Amniotic epithelial cell (primary cell): ENCODE data around the gene GSPT1.
A peak's percentile ranks its signal among the peaks of the same experiment; 100 is the strongest.
"Not testable (repeated sequence)": the region's sequence is repeated elsewhere in the genome, so short reads cannot be mapped to it uniquely, and the experiment has no call there.

Experiments
- DNase-seq: peaks from one replicate; pipeline ENCODE4 v3.0.0-alpha.2; 2010; ENCODE audit warnings: low read depth

Gene GSPT1

DNA sequence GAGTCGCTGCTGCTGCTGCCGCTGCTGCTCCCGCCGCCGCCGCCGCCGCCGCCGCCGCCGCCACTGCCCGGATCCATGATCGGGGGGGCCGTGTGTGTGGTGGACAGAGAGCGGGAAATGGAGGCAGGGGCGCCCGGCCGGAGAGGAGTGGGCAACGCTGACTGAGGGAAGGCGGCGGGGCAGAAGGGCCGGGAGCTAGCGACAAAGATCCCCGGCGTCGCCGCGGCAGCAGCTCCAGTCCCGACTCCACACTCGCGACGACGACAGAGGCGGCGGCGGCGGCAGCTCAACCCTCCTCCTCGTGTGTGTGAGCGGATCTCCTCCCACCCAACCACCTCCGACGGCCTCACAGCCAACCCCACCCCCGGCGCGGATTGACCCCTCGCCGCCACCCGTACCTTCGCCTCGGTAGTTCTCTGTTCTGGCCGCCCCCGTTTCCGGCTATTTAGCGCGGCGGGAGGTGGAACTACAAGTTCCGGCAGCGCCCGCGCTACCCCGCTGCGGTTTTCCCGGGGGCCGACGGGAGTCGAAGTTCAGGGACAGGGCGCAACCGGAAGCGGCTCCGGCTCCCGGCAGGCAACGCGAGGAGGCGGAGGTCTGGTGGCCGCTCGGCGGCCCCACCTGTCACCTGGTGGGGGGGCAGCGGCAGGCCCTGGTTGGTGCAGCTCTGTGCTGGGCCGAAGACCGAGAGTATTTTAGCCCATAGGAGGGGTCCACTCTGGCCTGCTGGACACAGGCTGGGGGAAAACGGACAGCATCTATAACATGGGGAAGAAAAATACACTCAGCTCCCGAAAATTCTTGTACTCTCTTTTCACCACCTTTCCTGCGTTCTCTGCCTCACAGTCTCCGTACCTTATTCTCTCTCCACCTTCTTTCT lies at the start of gene GSPT1:
Gene GSPT1, minus strand, starts transcription at position 313 of the 880 bp plus-strand sequence. Its CDS starts 236 bp downstream, at position 77.
- DNase-seq: peak; percentile 97

DNA sequence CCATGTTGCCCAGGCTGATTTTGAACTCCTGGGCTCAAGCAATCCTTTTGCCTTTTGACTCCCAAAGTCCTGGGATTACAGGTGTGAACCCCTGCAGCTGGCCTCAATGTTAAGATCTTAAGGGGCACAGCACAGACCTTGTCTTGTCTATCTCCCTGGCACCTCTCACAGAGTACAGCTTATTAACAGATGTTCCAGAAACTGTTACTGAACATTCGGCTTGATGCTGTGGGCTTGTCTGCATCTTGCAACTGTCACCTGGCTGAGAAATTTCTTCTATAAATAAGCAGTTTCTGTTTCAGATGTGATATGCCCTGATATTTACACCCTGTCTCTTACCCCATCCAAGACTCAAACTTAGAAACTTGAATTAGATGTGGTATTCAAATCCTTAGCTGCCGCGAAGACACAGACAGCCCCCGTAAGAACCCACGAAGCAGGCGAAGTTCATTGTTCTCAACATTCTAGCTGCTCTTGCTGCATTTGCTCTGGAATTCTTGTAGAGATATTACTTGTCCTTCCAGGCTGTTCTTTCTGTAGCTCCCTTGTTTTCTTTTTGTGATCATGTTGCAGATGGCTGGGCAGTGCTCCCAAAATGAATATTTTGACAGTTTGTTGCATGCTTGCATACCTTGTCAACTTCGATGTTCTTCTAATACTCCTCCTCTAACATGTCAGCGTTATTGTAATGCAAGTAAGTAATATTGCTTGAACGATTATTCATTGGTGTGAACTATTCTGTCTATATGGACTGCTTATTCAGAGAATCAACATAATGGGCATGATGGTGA lies 49.2 kb upstream of the GSPT1 start, which contains the start of gene TNFRSF17:
Gene TNFRSF17, plus strand, starts transcription at position 450 of the 791 bp plus-strand sequence. Its CDS starts 115 bp downstream, at position 565.
- no peak for DNase-seq

DNA sequence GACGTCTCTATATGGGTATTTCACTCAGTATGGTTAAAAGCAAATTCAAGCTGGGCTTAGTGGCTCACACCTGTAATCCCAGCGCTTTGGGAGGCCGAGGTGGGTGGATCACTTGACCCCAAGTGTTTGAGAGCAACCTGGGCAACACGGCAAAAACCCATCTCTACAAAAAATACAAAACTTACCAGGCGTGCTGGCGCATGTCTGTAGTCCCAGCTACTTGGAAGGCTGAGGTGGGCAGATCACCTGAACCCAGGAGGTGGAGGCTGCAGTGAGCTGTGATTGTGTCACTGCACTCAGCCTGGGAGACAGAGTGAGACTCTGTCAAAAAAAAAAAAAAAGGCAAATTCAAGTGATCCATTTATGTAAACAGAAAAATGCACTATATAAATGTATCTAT lies 48.0 kb upstream of the GSPT1 start:
- no peak for DNase-seq

DNA sequence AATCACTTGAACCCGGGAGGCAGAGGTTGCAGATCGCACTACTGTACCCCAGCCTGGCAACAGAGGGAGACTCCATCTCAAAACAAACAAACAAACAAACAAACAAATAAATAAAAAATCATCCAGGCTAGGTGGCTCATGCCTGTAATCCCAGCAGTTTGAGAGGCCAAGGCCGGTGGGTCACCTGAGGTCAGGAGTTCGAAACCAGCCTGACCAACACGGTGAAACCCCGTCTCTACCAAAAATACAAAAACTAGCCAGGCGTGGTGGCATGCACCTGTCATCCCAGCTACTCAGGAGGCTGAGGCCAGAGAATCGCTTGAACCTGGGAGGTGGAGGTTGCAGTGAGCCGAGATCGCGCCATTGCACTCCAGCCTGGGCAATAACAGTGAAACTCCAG lies 47.2 kb upstream of the GSPT1 start:
- not testable (repeated sequence) for DNase-seq

DNA sequence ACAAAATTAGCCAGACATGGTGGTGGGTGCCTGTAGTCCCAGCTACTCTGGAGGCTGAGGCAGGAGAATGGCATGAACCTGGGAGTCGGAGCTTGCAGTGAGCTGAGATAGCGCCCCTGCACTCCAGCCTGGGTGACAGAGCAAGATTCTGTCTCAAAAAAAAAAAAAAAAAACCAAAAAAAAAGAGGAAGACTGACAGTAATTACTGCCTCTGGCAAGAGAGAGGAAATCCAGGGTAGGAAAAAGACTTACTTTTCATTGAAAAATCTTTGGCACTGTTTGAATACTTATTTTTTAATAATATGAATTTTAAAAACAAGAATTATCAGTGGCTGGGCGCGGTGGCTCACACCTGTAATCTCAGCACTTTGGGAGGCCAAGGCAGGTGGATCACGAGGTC lies 46.7 kb upstream of the GSPT1 start:
- not testable (repeated sequence) for DNase-seq

DNA sequence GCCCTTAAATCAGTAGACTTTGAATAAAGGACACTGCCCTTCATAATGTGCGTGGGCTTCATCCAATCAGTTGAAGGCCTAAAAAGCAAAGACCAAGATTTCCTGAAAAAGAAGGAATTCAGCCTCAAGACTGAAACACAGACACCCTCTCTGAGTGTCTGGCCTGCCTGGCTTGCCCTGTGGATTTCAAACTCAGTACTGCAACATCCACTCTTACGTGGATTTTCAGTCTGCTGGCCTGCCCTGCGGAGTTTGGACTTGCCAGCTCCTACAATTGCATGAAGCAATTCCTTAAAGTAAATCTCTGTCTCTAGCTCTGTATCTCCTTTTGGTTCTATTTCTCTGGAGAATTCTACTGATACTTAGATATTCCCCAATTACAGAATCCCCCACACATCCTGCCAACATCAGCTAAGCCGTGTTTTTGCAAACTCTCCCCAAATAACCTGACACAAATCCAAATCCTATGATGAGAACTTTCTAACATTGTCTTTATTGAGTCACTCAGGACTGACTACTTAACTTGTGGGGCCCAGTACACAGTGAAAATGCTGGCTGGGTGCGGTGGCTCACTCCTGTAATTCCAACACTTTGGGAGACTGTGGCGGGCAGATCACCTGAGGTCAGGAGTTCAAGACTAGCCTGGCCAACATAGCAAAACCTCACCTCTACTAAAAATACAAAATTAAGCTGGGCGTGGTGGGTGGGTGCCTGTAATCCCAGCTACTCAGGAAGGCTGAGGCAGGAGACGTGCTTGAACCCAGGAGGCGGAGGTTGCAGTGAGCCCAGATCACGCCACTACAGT lies 42.0 kb upstream of the GSPT1 start:
- DNase-seq: no peak

DNA sequence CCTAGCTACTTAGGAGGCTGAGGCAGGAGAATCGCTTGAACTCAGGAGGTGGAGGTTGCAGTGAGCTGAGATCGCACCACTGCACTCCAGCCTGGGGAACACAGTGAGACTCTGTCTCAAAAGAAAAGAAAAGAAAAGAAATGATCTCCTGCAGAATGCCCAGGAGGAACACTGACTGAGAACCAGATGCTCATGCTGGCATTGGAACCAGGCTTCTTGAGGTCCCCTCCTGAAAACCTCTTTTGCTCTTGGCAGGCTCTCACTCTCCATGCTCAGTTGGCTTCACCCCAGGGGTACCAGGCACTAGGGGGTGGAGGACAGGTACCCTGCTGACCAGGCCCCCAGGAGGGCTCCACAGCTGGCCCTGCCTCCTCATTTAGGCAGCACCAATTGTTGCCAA lies 40.8 kb upstream of the GSPT1 start:
- DNase-seq: no peak

DNA sequence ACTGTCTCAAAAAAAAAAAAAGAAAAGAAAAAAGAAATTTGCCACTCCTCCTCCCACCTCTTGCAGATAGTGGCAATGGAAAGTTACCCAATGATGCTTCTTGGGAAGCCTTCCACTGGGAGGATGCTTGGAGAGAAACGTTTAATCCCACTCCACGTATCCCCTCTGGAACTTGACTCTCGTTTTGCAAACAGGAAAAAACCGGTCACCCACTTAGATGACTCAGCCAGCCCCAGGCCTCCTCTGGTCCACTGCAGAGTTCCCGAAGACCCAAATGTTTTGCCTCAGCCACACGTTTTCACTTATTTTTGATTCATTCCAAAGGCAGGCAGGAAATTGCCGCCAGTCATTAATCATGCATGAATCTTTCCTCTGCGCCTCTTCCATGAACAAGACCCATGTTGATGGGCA lies 40.0 kb upstream of the GSPT1 start:
- peak; percentile 72 for DNase-seq

DNA sequence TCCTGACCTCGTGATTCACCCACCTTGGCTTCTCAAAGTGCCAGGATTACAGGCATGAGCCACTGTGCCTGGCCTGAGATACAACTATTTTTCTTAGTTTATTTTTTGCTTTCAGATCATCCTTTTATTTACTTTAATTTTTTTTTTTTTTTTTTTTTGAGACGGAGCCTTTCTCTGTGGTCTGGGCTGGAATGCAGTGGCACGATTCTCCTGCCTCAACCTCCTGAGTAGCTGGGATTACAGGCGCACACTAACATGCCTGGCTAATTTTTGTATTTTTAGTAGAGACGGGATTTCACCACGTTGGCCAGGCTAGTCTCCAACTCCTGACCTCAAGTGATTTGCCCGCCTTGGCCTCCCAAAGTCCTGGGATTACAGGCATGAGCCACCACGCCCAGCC lies 37.8 kb upstream of the GSPT1 start:
- DNase-seq: peak; percentile 12

DNA sequence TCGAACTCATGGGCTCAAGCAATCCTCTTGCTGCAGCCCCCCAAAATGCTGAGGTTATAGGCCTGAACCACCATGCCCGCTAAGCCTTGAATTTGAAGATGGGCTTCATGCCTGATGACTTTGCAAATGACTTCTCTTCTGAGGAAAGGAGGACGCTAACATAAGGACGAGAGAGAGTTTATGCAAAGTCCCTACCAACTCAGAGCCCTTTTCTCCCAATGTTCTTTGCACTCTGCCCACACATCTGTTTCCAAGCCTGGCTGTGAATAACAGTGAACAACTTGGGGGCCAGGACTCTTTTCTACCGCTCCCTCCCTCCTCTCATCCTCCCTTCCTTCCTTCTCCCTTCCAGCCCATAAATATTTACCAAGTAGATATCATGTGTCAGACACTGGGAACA lies 34.6 kb upstream of the GSPT1 start:
- DNase-seq: peak; percentile 8

DNA sequence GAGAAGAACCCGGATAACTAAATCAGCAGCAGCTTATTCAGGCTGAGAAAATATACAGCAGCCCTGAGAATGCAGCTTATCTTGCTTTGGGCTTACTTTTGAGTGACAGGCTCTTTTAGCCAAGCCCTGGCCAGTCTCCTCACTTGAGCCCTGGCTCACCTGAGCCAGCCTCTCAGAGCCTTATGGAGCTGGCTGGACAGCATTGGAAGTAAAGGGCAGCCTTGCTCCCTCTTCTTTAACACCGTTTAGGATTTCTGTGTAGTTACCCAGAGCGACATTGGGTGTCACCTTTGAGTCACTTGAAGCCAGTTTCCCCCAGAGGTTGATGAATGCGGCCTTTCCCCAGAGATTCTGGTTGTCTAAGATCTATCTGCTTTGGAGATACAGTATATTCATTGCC lies 33.8 kb upstream of the GSPT1 start:
- DNase-seq: peak; percentile 75

DNA sequence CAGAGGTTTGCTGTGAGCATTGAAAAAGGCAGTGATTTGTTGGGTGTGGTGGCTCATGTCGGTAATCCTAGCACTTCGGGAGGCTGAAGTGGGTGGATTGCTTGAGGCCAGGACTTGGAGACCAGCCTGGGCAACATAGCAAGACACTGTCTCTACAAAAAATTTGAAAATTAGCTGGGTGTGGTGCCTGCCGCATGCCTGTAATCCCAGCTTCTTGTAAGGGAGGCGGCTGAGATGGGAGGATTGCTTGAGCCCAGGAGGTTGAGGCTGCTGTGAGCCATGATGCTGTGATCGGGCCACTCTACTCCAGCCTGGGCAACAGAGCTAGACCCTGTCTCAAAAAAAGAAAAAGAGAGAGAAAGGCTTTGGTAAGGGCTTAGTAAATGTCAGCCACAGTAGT lies 33.1 kb upstream of the GSPT1 start:
- no peak for DNase-seq

DNA sequence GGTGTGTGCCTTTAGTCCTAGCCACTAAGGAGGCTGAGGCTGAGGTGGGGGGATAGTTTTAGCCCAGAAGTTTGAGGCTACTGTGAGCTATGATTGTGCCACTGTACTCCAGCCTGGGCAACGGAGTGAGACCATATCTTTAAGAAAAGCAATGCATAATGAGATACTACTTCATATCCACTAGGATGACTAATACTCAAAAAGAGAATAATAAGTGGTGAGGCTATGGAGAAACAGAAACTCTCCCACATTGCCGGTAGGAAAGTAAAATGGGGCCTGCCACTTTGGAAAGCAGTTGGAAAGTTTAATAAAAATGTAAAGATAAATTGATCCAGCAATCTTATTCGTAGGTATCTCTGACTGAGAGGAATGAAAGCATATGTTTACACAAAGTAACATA lies 30.7 kb upstream of the GSPT1 start:
- peak; percentile 55 for DNase-seq

DNA sequence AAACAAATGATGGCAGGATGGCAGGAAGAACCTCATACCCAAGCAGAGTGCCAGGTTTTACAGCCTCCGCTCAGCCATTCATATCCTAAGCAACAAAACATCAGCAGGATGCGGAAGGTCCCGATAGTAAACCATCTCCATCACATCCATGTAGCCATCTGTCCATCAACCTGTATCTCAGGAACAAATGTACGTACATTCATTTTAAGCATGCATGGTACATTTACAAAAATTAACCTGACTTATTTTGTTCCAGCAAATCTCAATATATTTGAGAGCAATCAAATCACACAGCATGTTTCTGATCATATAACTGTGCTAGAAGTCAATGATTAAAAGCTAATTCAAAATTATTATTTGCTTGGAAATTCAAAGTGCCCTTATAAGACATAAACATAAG lies 26.2 kb upstream of the GSPT1 start, which contains the start of gene NPIPB2:
Gene NPIPB2, minus strand, starts transcription at position 101 of the 400 bp plus-strand sequence. Its CDS starts 0 bp downstream, at position 101.
- DNase-seq: not testable (repeated sequence)

DNA sequence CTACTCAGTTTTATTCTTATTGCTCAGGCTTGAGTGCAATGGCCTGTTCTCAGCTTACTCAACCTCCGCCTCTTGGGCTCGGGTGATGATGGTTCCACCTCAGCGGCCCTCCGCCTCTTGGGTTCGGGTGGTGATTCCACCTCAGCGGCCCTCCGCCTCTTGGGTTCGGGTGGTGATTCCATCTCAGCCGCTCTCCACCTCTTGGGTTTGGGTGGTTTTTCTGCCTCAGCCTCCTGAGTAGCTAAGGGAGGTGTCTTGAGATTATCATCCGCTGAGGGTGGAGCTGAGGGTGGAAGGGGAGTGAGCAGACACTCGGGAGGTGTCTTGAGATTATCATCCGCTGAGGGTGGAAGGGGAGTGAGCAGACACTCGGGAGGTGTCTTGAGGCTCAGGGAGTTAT lies 11.6 kb upstream of the GSPT1 start:
- not testable (repeated sequence) for DNase-seq

DNA sequence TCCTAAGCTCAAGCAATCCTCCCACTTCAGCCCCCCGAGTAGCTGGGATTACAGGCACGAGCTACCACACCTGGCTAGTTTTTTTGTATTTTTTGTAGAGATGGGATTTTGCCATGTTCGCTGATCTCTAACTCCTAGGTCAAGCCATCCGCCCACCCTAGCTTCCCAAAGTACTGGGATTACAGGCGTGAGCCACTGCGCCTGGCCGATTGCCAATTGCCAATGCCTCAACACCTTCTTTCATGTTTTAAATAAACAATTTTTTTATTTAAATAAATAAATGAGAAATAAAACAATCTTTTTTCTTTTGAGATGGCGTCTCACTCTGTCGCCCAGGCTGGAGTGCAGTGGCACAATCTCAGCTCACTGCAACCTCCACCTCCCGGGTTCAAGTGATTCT lies 8.3 kb upstream of the GSPT1 start:
- DNase-seq: not testable (repeated sequence)

DNA sequence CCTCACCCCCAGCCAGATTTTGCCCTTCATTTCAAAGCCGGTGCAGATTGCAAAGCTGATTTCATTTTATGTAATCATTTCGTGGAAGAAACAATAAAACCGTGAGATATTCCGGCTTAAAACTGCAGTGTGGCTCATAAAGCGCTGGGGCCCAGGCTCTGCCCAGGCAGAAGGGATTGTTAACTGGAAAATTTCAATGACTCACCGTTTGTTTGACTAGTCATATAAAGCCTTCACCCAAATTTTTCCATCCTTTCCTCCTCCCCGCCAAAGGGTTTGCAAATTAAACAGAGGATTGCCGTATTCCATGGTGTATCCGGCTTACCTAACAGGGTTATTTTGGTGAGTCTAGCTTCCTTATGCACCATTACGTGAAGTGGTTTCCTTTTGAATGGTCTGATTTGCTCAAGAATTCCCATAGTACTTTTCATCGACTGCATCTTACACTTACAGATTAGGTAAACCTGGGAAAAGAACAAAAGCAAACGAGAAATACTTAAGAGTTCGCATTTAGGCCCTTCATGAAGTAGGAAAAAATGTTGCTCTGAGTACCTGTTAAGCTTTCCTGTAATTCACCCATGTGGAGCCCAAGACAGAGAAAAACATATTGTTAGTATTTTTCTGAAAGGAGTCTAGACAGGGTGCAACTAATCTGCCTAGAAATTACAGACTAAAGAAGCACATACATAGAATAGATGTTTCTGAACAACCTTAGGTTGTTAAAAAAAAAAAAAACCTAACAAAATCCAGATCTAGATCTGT lies 949 bp upstream of the GSPT1 start:
- peak; percentile 49 for DNase-seq

DNA sequence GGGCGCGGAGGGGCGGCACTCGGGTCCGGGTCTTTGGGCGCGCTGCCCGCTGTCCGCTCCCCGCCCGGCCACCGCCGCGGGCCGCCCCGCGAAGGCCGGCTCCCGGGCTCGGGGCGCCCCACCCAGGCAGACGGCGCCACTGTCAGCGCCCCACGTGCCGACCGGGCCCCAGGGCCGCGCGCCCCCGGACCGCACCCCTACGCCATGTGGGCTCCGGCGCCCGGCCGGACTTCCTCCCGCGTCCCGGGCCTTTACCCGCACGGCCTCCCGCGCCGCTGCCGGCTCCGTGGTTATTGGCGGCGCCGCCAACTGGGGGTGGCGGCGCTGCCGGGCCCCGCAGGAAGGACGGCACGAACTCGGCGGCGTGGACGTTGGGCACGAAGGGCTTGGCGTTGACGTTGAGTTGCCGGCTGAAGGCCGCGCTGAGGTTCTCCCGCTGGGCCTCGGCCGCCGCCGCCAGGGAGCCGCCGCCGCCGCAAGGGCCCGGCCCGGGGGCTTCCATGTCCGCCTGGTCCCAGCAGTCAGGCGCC lies 577 bp downstream of the GSPT1 start:
- no peak for DNase-seq

DNA sequence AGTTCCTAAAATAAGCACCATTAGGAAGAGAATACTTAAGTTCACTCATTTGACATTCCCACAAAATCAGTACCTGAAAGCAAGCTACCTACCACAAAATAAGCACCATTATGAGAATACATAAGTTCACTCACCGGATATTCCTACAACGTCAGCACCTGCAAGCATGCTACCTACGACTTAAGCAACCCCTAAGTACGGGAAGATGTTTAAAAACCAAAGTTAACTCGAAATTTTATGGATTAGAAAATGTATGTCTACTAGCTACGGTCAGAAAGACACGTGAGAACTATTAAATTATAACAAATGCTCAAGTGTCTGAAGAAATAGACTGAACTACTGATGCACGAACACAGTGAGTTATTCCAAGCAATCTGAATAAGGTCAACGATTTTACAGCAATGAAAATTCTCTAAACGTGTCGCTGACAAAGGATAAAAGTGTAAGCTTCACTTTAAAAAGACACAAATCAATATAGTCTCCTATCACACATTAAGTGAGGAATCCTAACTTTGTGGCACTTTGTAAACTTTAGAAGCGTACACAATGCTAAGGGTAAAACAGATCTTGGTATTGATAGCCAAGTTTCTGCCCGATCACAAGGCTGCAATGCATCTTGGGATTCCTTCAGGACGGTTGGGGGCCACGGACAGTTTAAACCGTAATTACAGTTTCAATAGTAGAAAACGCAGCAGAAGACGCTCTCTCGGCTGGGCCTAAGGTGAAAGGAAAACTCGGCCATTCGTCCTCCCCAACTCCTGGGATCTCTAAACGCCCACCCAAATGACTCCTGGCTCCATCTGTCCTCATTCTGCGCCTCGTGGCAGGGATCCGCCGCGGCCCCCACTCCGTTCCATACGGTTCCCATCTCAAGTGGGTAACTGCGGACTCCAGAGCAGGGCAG lies 1.3 kb downstream of the GSPT1 start:
- peak; percentile 25 for DNase-seq
